HepG2 (cell line): ENCODE results near the gene TKFC. TPM values are rescaled to one million over a fixed set of nuclear protein-coding genes. Genes with fewer than 3 reads are reported as not detected.

Experiments used
- ATAC-seq: fragments of 200-7000 bp; cut with Tn5 transposase; 3 replicates; pipeline ENCODE4 v1.9.1; 2020; ENCODE audit warnings: mild to moderate bottlenecking, moderate library complexity
- BruUV-seq: library from RNA; stranded (reverse); fragments of 400-500 nt; replicated peaks from 2 replicates; lab custom pipeline; 2021; lab: Mats Ljungman, UMichigan
- CTCF ChIA-PET: fragments of 300-600 bp; formaldehyde crosslinking; extraction: SDS; loops from one replicate; lab custom pipeline; 2021; ENCODE audit warnings: low total read pairs, inconsistent platforms, low intra/inter-chr PET ratio; lab: Yijun Ruan, JAX
- POLR2A ChIA-PET: fragments of 350-600 bp; sonication (Branson Sonifier 250); formaldehyde crosslinking; loops from one replicate; lab custom pipeline; 2020; ENCODE audit warnings: antibody characterized with exemption, inconsistent platforms; lab: Yijun Ruan, JAX
- DNase-seq: peaks from one replicate; pipeline ENCODE4 v3.0.0-alpha.2; 2015; ENCODE audit warnings: low spot score
- FAIRE-seq: peaks from 3 replicates; lab custom pipeline; 2011; peaks lifted over from hg19 to GRCh38; lab: Jason Lieb, UNC
- H2AFZ ChIP-seq: one replicate; pipeline ENCODE4 v1.6.1; 2011; ENCODE audit warnings: low read length, inconsistent platforms
- H3K27ac ChIP-seq: fragments of 300-600 bp; 3 replicates; pipeline ENCODE4 v1.8.0; 2011; ENCODE audit warnings: mixed run types, mild to moderate bottlenecking, mixed read lengths, low read length, inconsistent platforms; ENCODE audit not compliant: insufficient read depth; ENCODE audit errors: extremely low read length
- H3K27me3 ChIP-seq, 2 experiments: fragments of 200-600 bp in 1 of 2; 2 replicates in 1 of 2; 3 replicates in 1 of 2; pipeline versions ENCODE4 v1.6.0 to v1.8.0; 2011; ENCODE audit warnings: low read length in 2 of 2, mild to moderate bottlenecking in 2 of 2, moderate library complexity in 2 of 2, inconsistent platforms in 1 of 2; ENCODE audit not compliant: insufficient read depth in 2 of 2, control insufficient read depth in 1 of 2
- H3K36me3 ChIP-seq, 2 experiments: fragments of 200-600 bp in 1 of 2; replicated peaks in 1 of 2; 2 replicates in 1 of 2; 3 replicates in 1 of 2; pipeline versions ENCODE4 v1.5.1 to v1.8.0; 2011; ENCODE audit warnings: low read length in 2 of 2, inconsistent platforms in 1 of 2; ENCODE audit not compliant: insufficient read depth in 2 of 2, control insufficient read depth in 1 of 2
- H3K4me1 ChIP-seq: 2 replicates; pipeline ENCODE4 v1.5.1; 2012; ENCODE audit warnings: low read length, inconsistent platforms; ENCODE audit not compliant: insufficient read depth
- H3K4me2 ChIP-seq: 2 replicates; pipeline ENCODE4 v1.6.0; 2011; ENCODE audit warnings: low read depth, low read length, inconsistent platforms
- H3K4me3 ChIP-seq, 3 experiments: fragments of 200-600 bp in 1 of 3; sonication (generic), shearing (Covaris generic) in 1 of 3; replicated peaks in 1 of 3; 2 replicates each; pipeline ENCODE4 v1.5.1; 2011 to 2016; ENCODE audit warnings: low read length in 3 of 3, inconsistent platforms in 2 of 3, low read depth in 2 of 3, mild to moderate bottlenecking in 2 of 3, control low read depth in 1 of 3, mixed read lengths in 1 of 3; ENCODE audit not compliant: insufficient read depth in 1 of 3
- H3K79me2 ChIP-seq: one replicate; pipeline ENCODE4 v1.6.1; 2011; ENCODE audit warnings: low read length, inconsistent platforms; ENCODE audit not compliant: insufficient read depth
- H3K9ac ChIP-seq: 2 replicates; pipeline ENCODE4 v1.6.0; 2011; ENCODE audit warnings: mild to moderate bottlenecking, low read depth, low read length, inconsistent platforms; ENCODE audit not compliant: insufficient read depth
- H3K9me3 ChIP-seq: 2 replicates; pipeline ENCODE4 v1.5.1; 2012; ENCODE audit warnings: mild to moderate bottlenecking, low read length
- H4K20me1 ChIP-seq: 2 replicates; pipeline ENCODE4 v1.6.0; 2011; ENCODE audit warnings: inconsistent platforms, mild to moderate bottlenecking, low read length, moderate library complexity; ENCODE audit not compliant: insufficient read depth
- ELK4 ChIP-seq: sonication (generic); formaldehyde crosslinking; IDR thresholded peaks from 2 replicates; pipeline ENCODE4 v1.9.0; 2021; ENCODE audit warnings: missing genetic modification reagents, borderline replicate concordance
- IRF2 ChIP-seq: IDR thresholded peaks from 2 replicates; pipeline ENCODE4 v1.6.1; 2018; ENCODE audit warnings: missing genetic modification reagents, missing compliant biosample characterization
- KDM1A ChIP-seq: IDR thresholded peaks from 2 replicates; pipeline ENCODE4 v1.6.1; 2016; ENCODE audit warnings: missing compliant biosample characterization
- KLF15 ChIP-seq: sonication (generic); formaldehyde crosslinking; IDR thresholded peaks from 2 replicates; pipeline ENCODE4 v1.8.1; 2023; ENCODE audit warnings: borderline replicate concordance, mild to moderate bottlenecking, inconsistent platforms, missing genetic modification reagents, mixed read lengths
- NFIB ChIP-seq: sonication (generic); formaldehyde crosslinking; IDR thresholded peaks from 2 replicates; pipeline ENCODE4 v1.9.0; 2021; ENCODE audit warnings: missing genetic modification reagents, mild to moderate bottlenecking, borderline replicate concordance
- PLRG1 ChIP-seq: fragments of 450-650 bp; conservative IDR thresholded peaks from 2 replicates; pipeline ENCODE4 v1.6.1; 2016
- REPIN1 ChIP-seq: sonication (generic); formaldehyde crosslinking; IDR thresholded peaks from 2 replicates; pipeline ENCODE4 v1.8.0; 2022; ENCODE audit warnings: missing genetic modification reagents, low read depth, mild to moderate bottlenecking, borderline replicate concordance
- SIX1 ChIP-seq: sonication (generic); formaldehyde crosslinking; IDR thresholded peaks from 2 replicates; pipeline ENCODE4 v1.4.0; 2020; ENCODE audit warnings: missing genetic modification reagents, borderline replicate concordance
- TBP ChIP-seq: sonication (generic); formaldehyde crosslinking; IDR thresholded peaks from 2 replicates; pipeline ENCODE4 v1.5.0; 2020; ENCODE audit warnings: missing genetic modification reagents
- U2AF1 ChIP-seq: fragments of 200-400 bp; formaldehyde crosslinking; optimal IDR thresholded peaks from 2 replicates; pipeline ENCODE3; 2017; ENCODE audit warnings: mild to moderate bottlenecking, low read depth, low read length
- ZFP82 ChIP-seq: sonication (generic); formaldehyde crosslinking; IDR thresholded peaks from 2 replicates; pipeline ENCODE4 v1.5.1; 2020; ENCODE audit warnings: mild to moderate bottlenecking, missing genetic modification reagents, borderline replicate concordance
- ZKSCAN1 ChIP-seq: fragments of 150-350 bp; IDR thresholded peaks from 2 replicates; pipeline ENCODE4 v1.6.1; 2014; ENCODE audit warnings: low read length
- ZNF121 ChIP-seq: sonication (generic); formaldehyde crosslinking; IDR thresholded peaks from 2 replicates; pipeline ENCODE4 v1.5.0; 2020; ENCODE audit warnings: mild to moderate bottlenecking, missing genetic modification reagents
- ZNF230 ChIP-seq: sonication (generic); formaldehyde crosslinking; IDR thresholded peaks from 2 replicates; pipeline ENCODE4 v1.4.0; 2020; ENCODE audit warnings: mild to moderate bottlenecking, missing genetic modification reagents
- ZNF251 ChIP-seq: sonication (generic); formaldehyde crosslinking; IDR thresholded peaks from 2 replicates; pipeline ENCODE4 v1.9.0; 2021; ENCODE audit warnings: mild to moderate bottlenecking, missing genetic modification reagents
- ZNF274 ChIP-seq: sonication (generic); formaldehyde crosslinking; IDR thresholded peaks from 2 replicates; pipeline ENCODE4 v1.5.1; 2020; ENCODE audit warnings: mild to moderate bottlenecking, missing genetic modification reagents
- ZNF335 ChIP-seq: sonication (generic); formaldehyde crosslinking; IDR thresholded peaks from 2 replicates; pipeline ENCODE4 v1.4.0; 2020; ENCODE audit warnings: missing genetic modification reagents
- ZNF549 ChIP-seq: sonication (generic); formaldehyde crosslinking; IDR thresholded peaks from 2 replicates; pipeline ENCODE4 v1.5.0; 2020; ENCODE audit warnings: missing genetic modification reagents
- ZNF550 ChIP-seq: sonication (generic); formaldehyde crosslinking; IDR thresholded peaks from 2 replicates; pipeline ENCODE4 v1.4.0; 2020; ENCODE audit warnings: mild to moderate bottlenecking, missing genetic modification reagents, borderline replicate concordance
- ZNF567 ChIP-seq: sonication (generic); formaldehyde crosslinking; IDR thresholded peaks from 2 replicates; pipeline ENCODE4 v1.8.1; 2023; ENCODE audit warnings: mild to moderate bottlenecking, missing genetic modification reagents, borderline replicate concordance
- ZNF720 ChIP-seq: sonication (generic); formaldehyde crosslinking; IDR thresholded peaks from 2 replicates; pipeline ENCODE4 v1.4.0; 2020; ENCODE audit warnings: missing genetic modification reagents
- WGBS: methylation state at CpG from one replicate; pipeline ENCODE4 v1.1.6; 2017; ENCODE audit warnings: low lambda C conversion rate; 5-methylcytosine and 5-hydroxymethylcytosine counted together
- in situ Hi-C: cut with HindIII; loops from 2 replicates; pipeline ENCODE4 v1.10.0; 2017; ENCODE audit warnings: low pct_unique_long_range_greater_than_20kb; ENCODE audit not compliant: extremely low pct_ligation_motif_present
- intact Hi-C: fragments of 100-400 bp; cut with micrococcal nuclease; formaldehyde crosslinking; loops from one replicate; pipeline ENCODE4 v1.10.0; 2022; ENCODE audit not compliant: unreplicated experiment
- polyA plus RNA-seq, 8 experiments: library from polyadenylated mRNA; depleted of rRNA in 3 of 8; stranded (reverse) in 7 of 8; unstranded in 1 of 8; fragments of >200 nt; fragmentation: Illumina TruSeq in 4 of 8; extraction: Trizol in 4 of 8; gene quantifications; 2 replicates each; pipeline versions ENCODE4 v1.2.1 to v1.2.3, GENCODE V29; 2011 to 2016; ENCODE audit warnings: low read depth in 4 of 8, missing spikeins in 1 of 8, mixed read lengths in 1 of 8; ENCODE audit not compliant: insufficient read depth in 1 of 8
- total RNA-seq, 5 experiments: library from RNA; depleted of rRNA; stranded (reverse); fragments of >200 nt; fragmentation: Illumina TruSeq; extraction: Trizol; gene quantifications; 2 replicates each; pipeline ENCODE4 v1.2.3, GENCODE V29; 2016; ENCODE audit warnings: low read depth in 1 of 5

The TKFC gene
- total and polyA plus RNA-seq, 2 of the 13 experiments (the other 11 are each of a cell fraction or from before 2014, with no cell fraction given): 147 to 197 TPM

GRCh38 chr11:61328351-61328750 lies 4.7 kb upstream of the TKFC start (continued):
- TF ChIP-seq IRF2 (no peak), REPIN1 (no peak), KLF15 (CRISPR knock-in tag) (no peak)

GRCh38 chr11:61329871-61330270 lies 3.2 kb upstream of the TKFC start:
- H3K36me3 ChIP-seq: peaks cover 18 to 52% of the 10 kb centered on the region in 2 experiments
- POLR2A ChIA-PET: interaction anchor here (0.5 kb wide), 1 partner anchor 99 kb away, joined by 3 read pairs; no protein-coding TSS in a partner anchor
- intact Hi-C loops: loop anchor here (10.0 kb wide), 1 partner anchor 75 kb away; no protein-coding TSS in a partner anchor
- FAIRE-seq (no peak), DNase-seq (no peak), ATAC-seq (no peak)
- WGBS: 96% methylated on average over 4 of the region's 4 CpGs
- H3K9me3 ChIP-seq: no peaks in the 10 kb centered on the region
- H3K79me2 ChIP-seq: peaks cover 79% of the 10 kb centered on the region
- peaks cover 27% of the 10 kb centered on the region for H4K20me1 ChIP-seq
- H3K27ac ChIP-seq: no peak overlapping the region
- no peak overlapping the region for H2AFZ ChIP-seq
- H3K4me1 ChIP-seq: peaks cover 52% of the 10 kb centered on the region
- H3K4me3 ChIP-seq: no peak overlapping the region
- H3K4me2 ChIP-seq: no peak overlapping the region
- CTCF ChIA-PET: no interaction called here
- no TSS peak for BruUV-seq
- no peak overlapping the region for H3K9ac ChIP-seq
- H3K27me3 ChIP-seq: no peaks in the 10 kb centered on the region; a peak in 1 of 5 replicates
- in situ Hi-C loops: no loop called here
- no peak for TF ChIP-seq ZNF251 (CRISPR knock-in tag)
- TF ChIP-seq ZNF549 (CRISPR knock-in tag): no peak
- no peak for TF ChIP-seq ZNF274 (CRISPR knock-in tag)
- TF ChIP-seq ZNF230: no peak
- TF ChIP-seq ZNF567: no peak
- TF ChIP-seq PLRG1: no peak
- TF ChIP-seq KDM1A (CRISPR knock-in tag): no peak
- no peak for TF ChIP-seq SIX1 (CRISPR knock-in tag)
- TF ChIP-seq ZKSCAN1: no peak
- no peak for TF ChIP-seq NFIB
- TF ChIP-seq ZNF121 (CRISPR knock-in tag): no peak
- TF ChIP-seq ZNF550 (CRISPR knock-in tag): no peak
- TF ChIP-seq ZNF335 (CRISPR knock-in tag): no peak
- no peak for TF ChIP-seq TBP (CRISPR knock-in tag)
- TF ChIP-seq U2AF1: no peak
- TF ChIP-seq ZNF720 (CRISPR knock-in tag): no peak
- no peak for TF ChIP-seq ELK4
- no peak for TF ChIP-seq ZFP82 (CRISPR knock-in tag)
